GM23338 (cell line): ENCODE results near the gene ANKRD55.

ENCODE experiments used
- CREB1 ChIP-seq: fragments of 250-450 bp; sonication (Bioruptor Pico); IDR thresholded peaks from 2 replicates; pipeline ENCODE4 v1.5.0; 2020; ENCODE audit warnings: low read depth, mild to moderate bottlenecking, moderate library complexity
- CTCF ChIP-seq, 2 experiments: fragments of 200-600 bp in 1 of 2; sonication (generic) in 1 of 2; conservative IDR thresholded peaks; 2 replicates each; pipeline versions ENCODE4 v1.5.1 to v1.6.1; 2016 to 2017; ENCODE audit warnings: antibody characterized with exemption in 2 of 2, low read depth in 2 of 2, mild to moderate bottlenecking in 2 of 2, moderate library complexity in 1 of 2
- ETS1 ChIP-seq: IDR thresholded peaks from 2 replicates; pipeline ENCODE4 v1.6.1; 2016; ENCODE audit warnings: antibody characterized with exemption
- EZH2phosphoT487 ChIP-seq: fragments of 200-600 bp; sonication (generic); IDR thresholded peaks from one replicate; pipeline ENCODE4 v1.8.1; 2018; ENCODE audit warnings: antibody characterized with exemption; ENCODE audit not compliant: unreplicated experiment
- JUNB ChIP-seq: IDR thresholded peaks from one replicate; pipeline ENCODE4 v1.6.1; 2016; ENCODE audit warnings: antibody characterized with exemption; ENCODE audit not compliant: unreplicated experiment
- POLR2AphosphoS5 ChIP-seq: IDR thresholded peaks from 2 replicates; pipeline ENCODE4 v1.6.1; 2016; ENCODE audit warnings: antibody characterized with exemption, low read depth
- REST ChIP-seq: IDR thresholded peaks from one replicate; pipeline ENCODE4 v1.6.1; 2018; ENCODE audit warnings: antibody characterized with exemption; ENCODE audit not compliant: unreplicated experiment
- ZNF114 ChIP-seq: fragments of 250-450 bp; sonication (Bioruptor Pico); IDR thresholded peaks from 2 replicates; pipeline ENCODE4 v1.5.0; 2020; ENCODE audit warnings: mild to moderate bottlenecking, moderate library complexity
- ZNF462 ChIP-seq: fragments of 250-450 bp; sonication (Bioruptor Pico); IDR thresholded peaks from 2 replicates; pipeline ENCODE4 v1.5.0; 2020; ENCODE audit warnings: mild to moderate bottlenecking, moderate library complexity

- TF ChIP-seq CTCF (conservative IDR thresholded peaks at IDR 0.05; ENCODE audit: low read depth in 2 of 2), result no peak
- no peak for TF ChIP-seq POLR2AphosphoS5
- no peak for TF ChIP-seq CREB1 (CRISPR knock-in tag)
- TF ChIP-seq JUNB, result no peak
- TF ChIP-seq EZH2phosphoT487, result no peak
- no peak for TF ChIP-seq ZNF462 (CRISPR knock-in tag)
- no peak for TF ChIP-seq REST
- no peak for TF ChIP-seq ETS1
- TF ChIP-seq ZNF114 (CRISPR knock-in tag), result no peak
These were observed 109.4 kb downstream of the ANKRD55 start for GRCh38 chr5:56123531-56124243.
